K562 (cell line): ENCODE results near the gene ZNF544. TPM values are rescaled to one million over a fixed set of nuclear protein-coding genes. Genes with fewer than 3 reads are reported as not detected.

Source experiments
- CCAR2 ChIP-seq: fragments of 200-400 bp; formaldehyde crosslinking; IDR thresholded peaks from 2 replicates; pipeline ENCODE4 v1.6.1; 2017; ENCODE audit warnings: mild to moderate bottlenecking, low read depth, low read length
- DACH1 ChIP-seq: fragments of 450-650 bp; IDR thresholded peaks from 2 replicates; pipeline ENCODE4 v1.6.1; 2018; ENCODE audit not compliant: partially characterized antibody
- NFE2 ChIP-seq: IDR thresholded peaks from 2 replicates; pipeline ENCODE4 v1.6.1; 2014; ENCODE audit warnings: antibody characterized with exemption, low read depth
- POLR3A ChIP-seq: IDR thresholded peaks from 2 replicates; pipeline ENCODE4 v1.6.1; 2011; ENCODE audit warnings: borderline replicate concordance, mild to moderate bottlenecking, moderate library complexity; ENCODE audit not compliant: insufficient read length, insufficient read depth; ENCODE audit errors: extremely low read depth
- RAD21 ChIP-seq, 2 experiments: fragments of 250-450 bp in 1 of 2; fragments of 450-650 bp in 1 of 2; sonication (Bioruptor Pico) in 1 of 2; formaldehyde crosslinking in 1 of 2; IDR thresholded peaks in 1 of 2; conservative IDR thresholded peaks in 1 of 2; 2 replicates each; pipeline versions ENCODE4 v1.4.0 to v1.8.0; 2020 to 2022; ENCODE audit warnings: mild to moderate bottlenecking in 2 of 2, moderate library complexity in 1 of 2
- SRSF7 ChIP-seq: fragments of 200-400 bp; formaldehyde crosslinking; optimal IDR thresholded peaks from 2 replicates; pipeline ENCODE3; 2017; ENCODE audit warnings: mild to moderate bottlenecking, low read depth, low read length
- TOE1 ChIP-seq, 2 experiments: fragments of 450-650 bp in 1 of 2; sonication (generic) in 1 of 2; formaldehyde crosslinking in 1 of 2; IDR thresholded peaks; 2 replicates each; pipeline versions ENCODE4 v1.7.1 to v1.8.0; 2016 to 2022; ENCODE audit warnings: borderline replicate concordance in 2 of 2, mild to moderate bottlenecking in 2 of 2, antibody characterized with exemption in 1 of 2, inconsistent platforms in 1 of 2, low read depth in 1 of 2, missing genetic modification reagents in 1 of 2, moderate library complexity in 1 of 2
- YBX1 ChIP-seq: fragments of 450-650 bp; IDR thresholded peaks from 2 replicates; pipeline ENCODE4 v1.7.1; 2016; ENCODE audit warnings: mild to moderate bottlenecking
- ZBTB9 ChIP-seq: fragments of 450-650 bp; formaldehyde crosslinking; IDR thresholded peaks from 2 replicates; pipeline ENCODE4 v1.4.0; 2020; ENCODE audit warnings: mild to moderate bottlenecking, moderate library complexity
- polyA plus RNA-seq, 8 experiments: library from polyadenylated mRNA; depleted of rRNA in 4 of 8; stranded (reverse) in 5 of 8; unstranded in 3 of 8; fragments of >200 nt; fragmentation: Nextera tagmentation in 2 of 8; fragmentation: Illumina TruSeq in 1 of 8; extraction: Ambion mirVana in 2 of 8; extraction: Trizol in 1 of 8; gene quantifications; 2 replicates each; pipeline versions ENCODE4 v1.2.1 to v1.2.3, GENCODE V29; 2011 to 2014; ENCODE audit warnings: inconsistent platforms in 1 of 8, missing spikeins in 1 of 8
- total RNA-seq, 7 experiments: library from RNA; depleted of rRNA in 6 of 7; stranded (reverse); fragments of >200 nt in 6 of 7; fragmentation: Illumina TruSeq in 2 of 7; extraction: Trizol in 2 of 7; gene quantifications; 2 replicates each; pipeline versions ENCODE4 v1.2.1 to v1.2.3, GENCODE V29; 2011 to 2021; ENCODE audit warnings: low replicate concordance in 1 of 7
- TF ChIP-seq, protein P1 (sequence below): IDR thresholded peaks from 2 replicates; pipeline ENCODE4 v1.6.1; 2011; ENCODE audit not compliant: insufficient read length; ENCODE audit errors: extremely low read depth
- TF ChIP-seq, protein P2 (sequence below): fragments of 450-650 bp; IDR thresholded peaks from 2 replicates; pipeline ENCODE4 v1.6.1; 2018; ENCODE audit not compliant: partially characterized antibody
- TF ChIP-seq, protein P3 (sequence below): sonication (generic); formaldehyde crosslinking; IDR thresholded peaks from 2 replicates; pipeline ENCODE4 v1.8.0; 2022; ENCODE audit warnings: missing genetic modification reagents, mild to moderate bottlenecking, borderline replicate concordance

The ZNF544 gene
- total and polyA plus RNA-seq, 9 of the 15 experiments (the other 6 are each of a cell fraction or from before 2014, with no cell fraction given), result 23.6 to 59.0 (median 41.4) TPM

DNA sequence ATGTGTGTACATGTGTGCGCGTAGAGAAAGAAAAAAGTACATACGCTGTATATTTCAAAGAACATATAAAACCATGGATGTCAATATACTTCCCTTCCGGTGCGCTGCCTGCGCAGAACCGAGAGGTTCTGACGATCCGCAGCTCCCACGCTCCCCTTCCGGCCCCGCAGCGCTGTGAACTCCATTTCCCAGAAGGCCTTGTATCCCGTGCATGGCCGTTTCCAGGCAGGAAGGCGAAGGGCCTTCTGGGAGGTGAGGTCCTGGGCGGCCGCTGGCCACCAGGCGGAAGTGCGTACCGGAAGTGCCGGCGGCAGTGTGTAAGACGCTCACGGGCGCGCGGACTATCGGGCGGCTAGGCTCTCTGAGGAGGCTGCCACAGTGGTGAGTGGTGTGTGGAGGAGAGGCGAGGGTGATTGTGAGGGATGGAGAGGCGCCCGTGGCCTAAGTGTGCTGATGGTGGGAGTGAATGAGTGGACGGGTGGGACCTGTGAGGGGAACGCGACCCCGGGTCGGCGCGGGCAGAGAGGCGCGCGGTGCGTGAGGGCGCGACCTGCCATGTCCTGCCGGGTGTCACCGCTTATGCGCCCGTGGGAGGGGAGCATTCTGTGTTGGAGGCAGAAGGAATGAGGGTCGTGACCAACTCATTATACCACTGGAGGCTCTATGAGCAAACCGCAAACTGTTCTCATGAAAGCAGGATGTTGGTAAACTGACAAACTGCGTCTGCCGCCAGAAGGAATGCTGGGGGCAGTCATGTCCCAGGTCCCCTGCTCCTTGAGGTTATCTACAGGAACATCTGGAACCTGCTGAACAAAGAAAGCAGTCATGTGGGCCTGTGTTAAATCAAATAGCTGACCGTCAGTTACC is 76.6 kb downstream of the ZNF544 start, which contains the start of gene ERVK3-1 (continued):
- TF ChIP-seq ZBTB9, result 0 out of 2 replicates have a peak, but pooled peaks have one; percentile 53
- peak; percentile 61; the same call in 1 of the 2 replicates for TF ChIP-seq TOE1 (IDR thresholded peaks at IDR 0.05; ENCODE audit: borderline replicate concordance)
- no peak for TF ChIP-seq TOE1 (CRISPR knock-in tag; IDR thresholded peaks at IDR 0.05; ENCODE audit: borderline replicate concordance, low read depth)
- TF ChIP-seq, protein P1, sequence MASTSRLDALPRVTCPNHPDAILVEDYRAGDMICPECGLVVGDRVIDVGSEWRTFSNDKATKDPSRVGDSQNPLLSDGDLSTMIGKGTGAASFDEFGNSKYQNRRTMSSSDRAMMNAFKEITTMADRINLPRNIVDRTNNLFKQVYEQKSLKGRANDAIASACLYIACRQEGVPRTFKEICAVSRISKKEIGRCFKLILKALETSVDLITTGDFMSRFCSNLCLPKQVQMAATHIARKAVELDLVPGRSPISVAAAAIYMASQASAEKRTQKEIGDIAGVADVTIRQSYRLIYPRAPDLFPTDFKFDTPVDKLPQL, result no peak
- TF ChIP-seq, protein P2, sequence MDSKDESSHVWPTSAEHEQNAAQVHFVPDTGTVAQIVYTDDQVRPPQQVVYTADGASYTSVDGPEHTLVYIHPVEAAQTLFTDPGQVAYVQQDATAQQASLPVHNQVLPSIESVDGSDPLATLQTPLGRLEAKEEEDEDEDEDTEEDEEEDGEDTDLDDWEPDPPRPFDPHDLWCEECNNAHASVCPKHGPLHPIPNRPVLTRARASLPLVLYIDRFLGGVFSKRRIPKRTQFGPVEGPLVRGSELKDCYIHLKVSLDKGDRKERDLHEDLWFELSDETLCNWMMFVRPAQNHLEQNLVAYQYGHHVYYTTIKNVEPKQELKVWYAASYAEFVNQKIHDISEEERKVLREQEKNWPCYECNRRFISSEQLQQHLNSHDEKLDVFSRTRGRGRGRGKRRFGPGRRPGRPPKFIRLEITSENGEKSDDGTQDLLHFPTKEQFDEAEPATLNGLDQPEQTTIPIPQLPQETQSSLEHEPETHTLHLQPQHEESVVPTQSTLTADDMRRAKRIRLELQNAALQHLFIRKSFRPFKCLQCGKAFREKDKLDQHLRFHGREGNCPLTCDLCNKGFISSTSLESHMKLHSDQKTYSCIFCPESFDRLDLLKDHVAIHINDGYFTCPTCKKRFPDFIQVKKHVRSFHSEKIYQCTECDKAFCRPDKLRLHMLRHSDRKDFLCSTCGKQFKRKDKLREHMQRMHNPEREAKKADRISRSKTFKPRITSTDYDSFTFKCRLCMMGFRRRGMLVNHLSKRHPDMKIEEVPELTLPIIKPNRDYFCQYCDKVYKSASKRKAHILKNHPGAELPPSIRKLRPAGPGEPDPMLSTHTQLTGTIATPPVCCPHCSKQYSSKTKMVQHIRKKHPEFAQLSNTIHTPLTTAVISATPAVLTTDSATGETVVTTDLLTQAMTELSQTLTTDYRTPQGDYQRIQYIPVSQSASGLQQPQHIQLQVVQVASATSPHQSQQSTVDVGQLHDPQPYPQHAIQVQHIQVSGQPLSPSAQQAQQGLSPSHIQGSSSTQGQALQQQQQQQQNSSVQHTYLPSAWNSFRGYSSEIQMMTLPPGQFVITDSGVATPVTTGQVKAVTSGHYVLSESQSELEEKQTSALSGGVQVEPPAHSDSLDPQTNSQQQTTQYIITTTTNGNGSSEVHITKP, result peak; percentile 98
- no peak for TF ChIP-seq NFE2
- no peak for TF ChIP-seq YBX1
- TF ChIP-seq RAD21 (CRISPR knock-in tag; conservative IDR thresholded peaks at IDR 0.05 in 1 of 2, IDR thresholded peaks at IDR 0.05 in 1 of 2), result 0 out of 4 replicates have a peak, but pooled peaks of 1 of the 2 experiments have one; percentile 10
- no peak for TF ChIP-seq POLR3A
- no peak for TF ChIP-seq SRSF7
- TF ChIP-seq, protein P3, sequence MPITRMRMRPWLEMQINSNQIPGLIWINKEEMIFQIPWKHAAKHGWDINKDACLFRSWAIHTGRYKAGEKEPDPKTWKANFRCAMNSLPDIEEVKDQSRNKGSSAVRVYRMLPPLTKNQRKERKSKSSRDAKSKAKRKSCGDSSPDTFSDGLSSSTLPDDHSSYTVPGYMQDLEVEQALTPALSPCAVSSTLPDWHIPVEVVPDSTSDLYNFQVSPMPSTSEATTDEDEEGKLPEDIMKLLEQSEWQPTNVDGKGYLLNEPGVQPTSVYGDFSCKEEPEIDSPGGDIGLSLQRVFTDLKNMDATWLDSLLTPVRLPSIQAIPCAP (CRISPR knock-in tag), result no peak
- no peak for TF ChIP-seq CCAR2
- TF ChIP-seq DACH1, result no peak
